Neural cell (in vitro differentiated cells): ENCODE measurements around the gene MRPS31. TPM values are rescaled to one million over a fixed set of nuclear protein-coding genes. Genes with fewer than 3 reads are reported as not detected.

ENCODE experiments used
- H2AFZ ChIP-seq: fragments of 200-600, 300-800 bp; sonication (generic), shearing (Covaris generic); 2 replicates; pipeline ENCODE4 v1.6.0; 2014; ENCODE audit warnings: low read depth, mild to moderate bottlenecking, antibody characterized with exemption, low read length, moderate library complexity
- H3F3A ChIP-seq: fragments of 200-600 bp; shearing (Covaris generic); 2 replicates; pipeline ENCODE4 v1.6.1; 2016; ENCODE audit warnings: mild to moderate bottlenecking, moderate library complexity, mixed read lengths, antibody characterized with exemption, low read length; ENCODE audit not compliant: insufficient read depth, poor library complexity, severe bottlenecking
- H3K27ac ChIP-seq: fragments of 200-600, 300-800 bp; sonication (generic), shearing (Covaris generic); 2 replicates; pipeline ENCODE4 v1.5.1; 2014; ENCODE audit warnings: mild to moderate bottlenecking, low read length, moderate library complexity
- H3K27me3 ChIP-seq: fragments of 300-800, 200-600 bp; sonication (generic), shearing (Covaris generic); 2 replicates; pipeline ENCODE4 v1.6.0; 2014; ENCODE audit warnings: mild to moderate bottlenecking, low read depth, low read length, moderate library complexity; ENCODE audit not compliant: insufficient read depth
- H3K36me3 ChIP-seq: fragments of 300-800, 200-600 bp; sonication (generic), shearing (Covaris generic); 2 replicates; pipeline ENCODE4 v1.5.1; 2014; ENCODE audit warnings: mild to moderate bottlenecking, antibody characterized with exemption, low read length, moderate library complexity; ENCODE audit not compliant: insufficient read depth
- H3K4me2 ChIP-seq: fragments of 300-800, 200-600 bp; sonication (generic), shearing (Covaris generic); 2 replicates; pipeline ENCODE4 v1.6.0; 2014; ENCODE audit warnings: mild to moderate bottlenecking, low read length
- H3K4me3 ChIP-seq: fragments of 300-800, 200-600 bp; sonication (generic), shearing (Covaris generic); 2 replicates; pipeline ENCODE4 v1.5.1; 2014; ENCODE audit warnings: mild to moderate bottlenecking, low read length, moderate library complexity
- H3K79me2 ChIP-seq: fragments of 200-600 bp; shearing (Covaris generic); replicated peaks from 2 replicates; pipeline ENCODE4 v1.6.0; 2014; ENCODE audit warnings: mild to moderate bottlenecking, low read length, moderate library complexity; ENCODE audit not compliant: insufficient read depth
- H3K9ac ChIP-seq: fragments of 300-800, 200-600 bp; sonication (generic), shearing (Covaris generic); 2 replicates; pipeline ENCODE4 v1.6.1; 2016; ENCODE audit warnings: mild to moderate bottlenecking, low read length, mixed read lengths
- H3K9me2 ChIP-seq: fragments of 200-600 bp; shearing (Covaris generic); 2 replicates; pipeline ENCODE4 v1.6.1; 2016; ENCODE audit warnings: mild to moderate bottlenecking, low read length, mixed read lengths; ENCODE audit not compliant: insufficient read depth
- H3K9me3 ChIP-seq: fragments of 200-600, 300-800 bp; sonication (generic), shearing (Covaris generic); 2 replicates; pipeline ENCODE4 v1.6.1; 2016; ENCODE audit warnings: mild to moderate bottlenecking, mixed run types, low read length, moderate library complexity, mixed read lengths
- H4K20me1 ChIP-seq: fragments of 200-600 bp; shearing (Covaris generic); 2 replicates; pipeline ENCODE4 v1.6.1; 2016; ENCODE audit warnings: mild to moderate bottlenecking, mixed run types; ENCODE audit not compliant: insufficient read depth
- EP300 ChIP-seq: fragments of 450-650 bp; conservative IDR thresholded peaks from 2 replicates; pipeline ENCODE4 v1.6.1; 2014; ENCODE audit warnings: antibody characterized with exemption, mild to moderate bottlenecking, moderate library complexity; ENCODE audit not compliant: poor library complexity, severe bottlenecking
- EZH2 ChIP-seq: fragments of 200-600, 300-800 bp; shearing (Covaris generic), sonication (generic); IDR thresholded peaks from 2 replicates; pipeline ENCODE4 v1.6.1; 2014; ENCODE audit warnings: antibody characterized with exemption, low read length, borderline replicate concordance, mild to moderate bottlenecking; ENCODE audit not compliant: insufficient read depth, poor library complexity, severe bottlenecking
- MXI1 ChIP-seq: fragments of 450-650 bp; conservative IDR thresholded peaks from 2 replicates; pipeline ENCODE4 v1.6.1; 2014; ENCODE audit warnings: antibody characterized with exemption, mild to moderate bottlenecking; ENCODE audit not compliant: poor library complexity, severe bottlenecking
- POLR2AphosphoS5 ChIP-seq: IDR thresholded peaks from 2 replicates; pipeline ENCODE4 v1.6.1; 2012
- RAD21 ChIP-seq: fragments of 450-650 bp; conservative IDR thresholded peaks from 2 replicates; pipeline ENCODE4 v1.6.1; 2014; ENCODE audit warnings: antibody characterized with exemption, mild to moderate bottlenecking, moderate library complexity
- REST ChIP-seq: IDR thresholded peaks from 2 replicates; pipeline ENCODE4 v1.6.1; 2012; ENCODE audit warnings: borderline replicate concordance
- SMC3 ChIP-seq: fragments of 450-650 bp; conservative IDR thresholded peaks from 2 replicates; pipeline ENCODE4 v1.6.1; 2014; ENCODE audit warnings: antibody characterized with exemption, mild to moderate bottlenecking, moderate library complexity; ENCODE audit not compliant: poor library complexity
- TAF1 ChIP-seq: IDR thresholded peaks from 2 replicates; pipeline ENCODE4 v1.6.1; 2012; ENCODE audit warnings: low read depth
- polyA plus RNA-seq: library from polyadenylated mRNA; depleted of rRNA; stranded (reverse); fragments of >200 nt; gene quantifications from 2 replicates; pipeline ENCODE4 v1.2.3, GENCODE V29; 2014
- TF ChIP-seq, protein P1 (sequence below): fragments of 450-650 bp; IDR thresholded peaks from 2 replicates; pipeline ENCODE4 v1.5.1; 2014; ENCODE audit warnings: antibody characterized with exemption, mild to moderate bottlenecking, moderate library complexity; ENCODE audit not compliant: poor library complexity, severe bottlenecking

The MRPS31 gene
- polyA plus RNA-seq, 1 donor from 2014 or later, result 72.4 TPM

- no peaks in the 10 kb centered on the region for H4K20me1 ChIP-seq
- TF ChIP-seq RAD21 (no peak), SMC3 (no peak), POLR2AphosphoS5 (no peak), TAF1 (no peak), REST (no peak), MXI1 (no peak), EP300 (no peak), EZH2 (no peak)
- TF ChIP-seq, protein P1, sequence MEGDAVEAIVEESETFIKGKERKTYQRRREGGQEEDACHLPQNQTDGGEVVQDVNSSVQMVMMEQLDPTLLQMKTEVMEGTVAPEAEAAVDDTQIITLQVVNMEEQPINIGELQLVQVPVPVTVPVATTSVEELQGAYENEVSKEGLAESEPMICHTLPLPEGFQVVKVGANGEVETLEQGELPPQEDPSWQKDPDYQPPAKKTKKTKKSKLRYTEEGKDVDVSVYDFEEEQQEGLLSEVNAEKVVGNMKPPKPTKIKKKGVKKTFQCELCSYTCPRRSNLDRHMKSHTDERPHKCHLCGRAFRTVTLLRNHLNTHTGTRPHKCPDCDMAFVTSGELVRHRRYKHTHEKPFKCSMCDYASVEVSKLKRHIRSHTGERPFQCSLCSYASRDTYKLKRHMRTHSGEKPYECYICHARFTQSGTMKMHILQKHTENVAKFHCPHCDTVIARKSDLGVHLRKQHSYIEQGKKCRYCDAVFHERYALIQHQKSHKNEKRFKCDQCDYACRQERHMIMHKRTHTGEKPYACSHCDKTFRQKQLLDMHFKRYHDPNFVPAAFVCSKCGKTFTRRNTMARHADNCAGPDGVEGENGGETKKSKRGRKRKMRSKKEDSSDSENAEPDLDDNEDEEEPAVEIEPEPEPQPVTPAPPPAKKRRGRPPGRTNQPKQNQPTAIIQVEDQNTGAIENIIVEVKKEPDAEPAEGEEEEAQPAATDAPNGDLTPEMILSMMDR, result no peak
- no peak overlapping the region for H3K4me3 ChIP-seq
- H3K36me3 ChIP-seq, result peaks cover 4% of the 10 kb centered on the region
- H3F3A ChIP-seq, result no peaks in the 10 kb centered on the region
- no peak overlapping the region for H3K9ac ChIP-seq
- H3K9me3 ChIP-seq, result no peaks in the 10 kb centered on the region
- no peaks in the 10 kb centered on the region for H3K79me2 ChIP-seq
- H3K27me3 ChIP-seq, result no peaks in the 10 kb centered on the region
- H3K4me2 ChIP-seq, result no peak overlapping the region
- H2AFZ ChIP-seq, result no peak overlapping the region
- H3K9me2 ChIP-seq, result no peaks in the 10 kb centered on the region
- no peak overlapping the region for H3K27ac ChIP-seq
These were observed 42.9 kb upstream of the MRPS31 start for GRCh38 chr13:40813667-40814454.

- Histone ChIP-seq H3K9me2 (no peaks in the 10 kb centered on the region), H3K27ac (no peak overlapping the region), H2AFZ (no peak overlapping the region), H3K4me2 (no peak overlapping the region), H4K20me1 (no peaks in the 10 kb centered on the region), H3K9ac (no peak overlapping the region), H3F3A (no peaks in the 10 kb centered on the region), H3K79me2 (no peaks in the 10 kb centered on the region), H3K9me3 (no peaks in the 10 kb centered on the region), H3K36me3 (peaks cover 4% of the 10 kb centered on the region), H3K4me3 (no peak overlapping the region), H3K27me3 (no peaks in the 10 kb centered on the region)
- TF ChIP-seq EP300 (no peak), EZH2 (no peak), SMC3 (no peak), MXI1 (no peak), POLR2AphosphoS5 (no peak), REST (no peak), TAF1 (no peak)
- TF ChIP-seq, protein P1, result no peak
These were observed 41.9 kb upstream of the MRPS31 start for GRCh38 chr13:40812724-40813445.
